ENCODE results near the gene SPPL3. TPM values are rescaled to one million over a fixed set of nuclear protein-coding genes. Genes with fewer than 3 reads are reported as not detected.
A peak's percentile ranks its signal among the peaks of the same experiment; 100 is the strongest.

SPPL3 gene
- total and polyA plus RNA-seq, 4 donors: 7.4 to 12.6 (median 8.7) TPM

DNA sequence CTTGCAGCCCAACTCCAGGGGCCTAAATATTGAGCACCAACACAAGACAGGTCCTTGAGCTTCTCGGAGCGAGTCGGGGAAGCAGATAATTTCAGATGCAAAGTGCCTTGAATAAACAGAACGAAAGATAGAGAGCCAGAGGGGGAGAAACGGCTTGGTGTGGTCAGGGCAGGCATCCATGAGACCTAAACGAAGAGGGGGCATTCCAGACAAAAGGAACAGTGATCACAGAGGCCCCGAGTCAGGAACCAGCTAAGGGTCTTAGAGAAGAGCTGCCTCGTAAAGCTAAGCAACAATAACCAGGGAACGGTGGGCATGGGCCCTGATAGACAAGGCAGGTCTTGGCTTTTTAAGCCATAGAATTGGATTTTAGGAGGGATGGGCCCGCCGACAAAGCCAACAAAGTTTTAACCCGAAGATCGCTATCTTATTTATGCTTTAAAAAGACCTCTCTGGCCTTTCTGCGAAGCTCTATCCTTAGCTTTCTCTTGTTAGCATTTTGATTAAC is 179.0 kb downstream of the SPPL3 start:
- Histone ChIP-seq H3K4me1 (ENCODE audit: control insufficient read depth in 4 of 4, insufficient read depth in 4 of 4, low read length in 3 of 4) (peaks cover 11 to 58% (median 41%) of the 10 kb centered on the region in 4 donors), H3K27me3 (ENCODE audit: control insufficient read depth in 4 of 4, insufficient read depth in 4 of 4, low read length in 3 of 4) (no peaks in the 10 kb centered on the region), H3K36me3 (ENCODE audit: control insufficient read depth in 4 of 4, insufficient read depth in 3 of 4, low read depth in 1 of 4, low read length in 3 of 4) (peaks cover 1 to 21% (median 8%) of the 10 kb centered on the region in 4 donors), H3K4me3 (ENCODE audit: low read depth in 1 of 3, low read length in 3 of 3) (peak overlapping the region in 2 of 3 donors; percentile 29 to 92), H3K27ac (ENCODE audit: low read depth in 1 of 2, low read length in 2 of 2) (peak overlapping the region; percentile 48 to 74), H3K9ac (ENCODE audit: low read depth in 1 of 2, low read length in 2 of 2) (peak overlapping the region in 1 of 2 donors; percentile 61), H3K9me3 (ENCODE audit: control insufficient read depth in 4 of 4, low read length in 3 of 4) (no peaks in the 10 kb centered on the region)
- WGBS: 42% methylated on average over 14 of the region's 14 CpGs
- TF ChIP-seq, protein P1, sequence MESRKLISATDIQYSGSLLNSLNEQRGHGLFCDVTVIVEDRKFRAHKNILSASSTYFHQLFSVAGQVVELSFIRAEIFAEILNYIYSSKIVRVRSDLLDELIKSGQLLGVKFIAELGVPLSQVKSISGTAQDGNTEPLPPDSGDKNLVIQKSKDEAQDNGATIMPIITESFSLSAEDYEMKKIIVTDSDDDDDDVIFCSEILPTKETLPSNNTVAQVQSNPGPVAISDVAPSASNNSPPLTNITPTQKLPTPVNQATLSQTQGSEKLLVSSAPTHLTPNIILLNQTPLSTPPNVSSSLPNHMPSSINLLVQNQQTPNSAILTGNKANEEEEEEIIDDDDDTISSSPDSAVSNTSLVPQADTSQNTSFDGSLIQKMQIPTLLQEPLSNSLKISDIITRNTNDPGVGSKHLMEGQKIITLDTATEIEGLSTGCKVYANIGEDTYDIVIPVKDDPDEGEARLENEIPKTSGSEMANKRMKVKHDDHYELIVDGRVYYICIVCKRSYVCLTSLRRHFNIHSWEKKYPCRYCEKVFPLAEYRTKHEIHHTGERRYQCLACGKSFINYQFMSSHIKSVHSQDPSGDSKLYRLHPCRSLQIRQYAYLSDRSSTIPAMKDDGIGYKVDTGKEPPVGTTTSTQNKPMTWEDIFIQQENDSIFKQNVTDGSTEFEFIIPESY (IDR thresholded peaks at IDR 0.05): no peak
- TF ChIP-seq TAF1 (conservative IDR thresholded peaks at IDR 0.05): no peak
- TF ChIP-seq HNF4A (conservative IDR thresholded peaks at IDR 0.05): no peak
- no peak for TF ChIP-seq RAD21 (IDR thresholded peaks at IDR 0.05)
- no peak for TF ChIP-seq GABPA (IDR thresholded peaks at IDR 0.05 in 1 of 2, conservative IDR thresholded peaks at IDR 0.05 in 1 of 2)
- no peak for TF ChIP-seq SP1 (IDR thresholded peaks at IDR 0.05)
- no peak for TF ChIP-seq NR2F2 (IDR thresholded peaks at IDR 0.05)
- TF ChIP-seq YY1 (IDR thresholded peaks at IDR 0.05): no peak
- TF ChIP-seq CTCF (IDR thresholded peaks at IDR 0.05; ENCODE audit: low read depth, low read length, missing input control): no peak
- no peak for TF ChIP-seq EGR1 (IDR thresholded peaks at IDR 0.05; ENCODE audit: low read depth in 2 of 2)
- TF ChIP-seq, protein P2, sequence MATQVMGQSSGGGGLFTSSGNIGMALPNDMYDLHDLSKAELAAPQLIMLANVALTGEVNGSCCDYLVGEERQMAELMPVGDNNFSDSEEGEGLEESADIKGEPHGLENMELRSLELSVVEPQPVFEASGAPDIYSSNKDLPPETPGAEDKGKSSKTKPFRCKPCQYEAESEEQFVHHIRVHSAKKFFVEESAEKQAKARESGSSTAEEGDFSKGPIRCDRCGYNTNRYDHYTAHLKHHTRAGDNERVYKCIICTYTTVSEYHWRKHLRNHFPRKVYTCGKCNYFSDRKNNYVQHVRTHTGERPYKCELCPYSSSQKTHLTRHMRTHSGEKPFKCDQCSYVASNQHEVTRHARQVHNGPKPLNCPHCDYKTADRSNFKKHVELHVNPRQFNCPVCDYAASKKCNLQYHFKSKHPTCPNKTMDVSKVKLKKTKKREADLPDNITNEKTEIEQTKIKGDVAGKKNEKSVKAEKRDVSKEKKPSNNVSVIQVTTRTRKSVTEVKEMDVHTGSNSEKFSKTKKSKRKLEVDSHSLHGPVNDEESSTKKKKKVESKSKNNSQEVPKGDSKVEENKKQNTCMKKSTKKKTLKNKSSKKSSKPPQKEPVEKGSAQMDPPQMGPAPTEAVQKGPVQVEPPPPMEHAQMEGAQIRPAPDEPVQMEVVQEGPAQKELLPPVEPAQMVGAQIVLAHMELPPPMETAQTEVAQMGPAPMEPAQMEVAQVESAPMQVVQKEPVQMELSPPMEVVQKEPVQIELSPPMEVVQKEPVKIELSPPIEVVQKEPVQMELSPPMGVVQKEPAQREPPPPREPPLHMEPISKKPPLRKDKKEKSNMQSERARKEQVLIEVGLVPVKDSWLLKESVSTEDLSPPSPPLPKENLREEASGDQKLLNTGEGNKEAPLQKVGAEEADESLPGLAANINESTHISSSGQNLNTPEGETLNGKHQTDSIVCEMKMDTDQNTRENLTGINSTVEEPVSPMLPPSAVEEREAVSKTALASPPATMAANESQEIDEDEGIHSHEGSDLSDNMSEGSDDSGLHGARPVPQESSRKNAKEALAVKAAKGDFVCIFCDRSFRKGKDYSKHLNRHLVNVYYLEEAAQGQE (IDR thresholded peaks at IDR 0.05): no peak
- no peak for TF ChIP-seq HNF4G (IDR thresholded peaks at IDR 0.05)
- no peak for DNase-seq (ENCODE audit: low spot score)

- H3K4me1 ChIP-seq (ENCODE audit: control insufficient read depth in 4 of 4, insufficient read depth in 4 of 4, low read length in 3 of 4): peaks cover 12 to 62% (median 45%) of the 10 kb centered on the region in 4 donors
- no peaks in the 10 kb centered on the region for H3K27me3 ChIP-seq (ENCODE audit: control insufficient read depth in 4 of 4, insufficient read depth in 4 of 4, low read length in 3 of 4)
- no peaks in the 10 kb centered on the region for H3K9me3 ChIP-seq (ENCODE audit: control insufficient read depth in 4 of 4, low read length in 3 of 4)
Measured at GRCh38 chr12:120724720-120725119, 179.4 kb downstream of the SPPL3 start.

More at GRCh38 chr12:120724720-120725119, 179.4 kb downstream of the SPPL3 start:
- TF ChIP-seq NR2F2 (IDR thresholded peaks at IDR 0.05): no peak
- TF ChIP-seq, protein P2 (IDR thresholded peaks at IDR 0.05): no peak
- TF ChIP-seq RXRA (IDR thresholded peaks at IDR 0.05): no peak
- no peak overlapping the region for H3K4me3 ChIP-seq (ENCODE audit: low read depth in 1 of 3, low read length in 3 of 3)
- WGBS: 77% methylated on average over 5 of the region's 5 CpGs
- H3K36me3 ChIP-seq (ENCODE audit: control insufficient read depth in 4 of 4, insufficient read depth in 3 of 4, low read depth in 1 of 4, low read length in 3 of 4): peaks cover 1 to 17% (median 7%) of the 10 kb centered on the region in 4 donors
- DNase-seq (ENCODE audit: low spot score): no peak
- H3K9ac ChIP-seq (ENCODE audit: low read depth in 1 of 2, low read length in 2 of 2): no peak overlapping the region
- H3K27ac ChIP-seq (ENCODE audit: low read depth in 1 of 2, low read length in 2 of 2): no peak overlapping the region

Data from liver (tissue), 9 donors.